GM12891 (cell line): ENCODE measurements around the gene TIAM2.

Source experiments
- PAX5 ChIP-seq: IDR thresholded peaks from 2 replicates; pipeline ENCODE4 v1.6.1; 2011; ENCODE audit warnings: low read length, moderate library complexity, mild to moderate bottlenecking; ENCODE audit not compliant: insufficient read depth, severe bottlenecking
- POLR2A ChIP-seq: IDR thresholded peaks from 2 replicates; pipeline ENCODE4 v1.6.1; 2011; ENCODE audit warnings: low read depth, low read length, control low read depth
- POLR2AphosphoS5 ChIP-seq: IDR thresholded peaks from 2 replicates; pipeline ENCODE4 v1.6.1; 2011; ENCODE audit warnings: low read depth, low read length, control low read depth
- POU2F2 ChIP-seq: IDR thresholded peaks from 2 replicates; pipeline ENCODE4 v1.6.1; 2011; ENCODE audit warnings: low read depth, mild to moderate bottlenecking, control low read depth, low read length, moderate library complexity
- SPI1 ChIP-seq: IDR thresholded peaks from 2 replicates; pipeline ENCODE4 v1.6.1; 2011; ENCODE audit warnings: low read depth, low read length, control low read depth
- TAF1 ChIP-seq: IDR thresholded peaks from 2 replicates; pipeline ENCODE4 v1.6.1; 2011; ENCODE audit warnings: low read depth, low read length, control low read depth

DNA sequence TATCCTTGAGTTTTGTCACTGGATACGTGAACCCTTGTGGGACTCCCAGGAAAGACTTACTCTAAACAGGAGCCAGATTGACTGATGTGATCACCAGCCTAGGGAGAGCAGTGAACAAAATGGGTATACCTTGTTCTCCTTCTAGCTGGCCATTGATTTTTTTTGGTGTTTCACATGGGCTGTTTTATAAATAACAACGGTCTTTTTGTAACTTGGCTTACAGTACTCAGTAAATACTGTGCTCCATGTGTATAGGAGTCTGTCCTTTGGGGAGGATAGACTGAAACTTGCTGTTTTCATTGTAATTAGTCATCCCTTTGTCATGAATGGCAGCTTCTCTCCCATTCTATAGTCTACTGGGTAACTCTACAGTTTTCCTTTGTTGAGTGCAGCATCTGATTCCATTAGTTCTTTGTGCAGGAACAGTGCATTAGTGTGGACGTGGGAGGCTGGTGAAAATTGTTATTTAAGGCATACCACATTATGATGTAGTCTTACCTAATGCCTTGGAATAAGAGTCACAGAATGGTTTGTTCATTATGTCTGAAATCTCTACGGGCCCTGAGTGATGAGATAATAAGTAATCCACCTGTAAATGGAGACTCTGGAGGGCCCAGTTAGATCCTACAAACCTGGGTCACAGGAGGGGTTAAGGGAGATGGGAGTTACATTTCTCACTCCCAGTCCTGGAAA, 89.5 kb downstream of the TIAM2 start:
- no peak for TF ChIP-seq POLR2A
- TF ChIP-seq POLR2AphosphoS5 = no peak
- TF ChIP-seq SPI1 = no peak
- TF ChIP-seq PAX5 = no peak
- no peak for TF ChIP-seq TAF1
- TF ChIP-seq POU2F2 = no peak
